ENCODE measurements around the gene SCAMP3. TPM values are rescaled to one million over a fixed set of nuclear protein-coding genes. Genes with fewer than 3 reads are reported as not detected.

SCAMP3 gene
- total RNA-seq, 1 donor from 2014 or later = 68.3 TPM

- peak; percentile 69 for DNase-seq (ENCODE audit: low spot score)
- Mint-ChIP-seq H3K27ac (ENCODE audit: unreplicated experiment) (peak overlapping the region; percentile 99), H3K9me3 (ENCODE audit: low read depth) (no peaks in the 10 kb centered on the region), H3K4me1 (ENCODE audit: low read depth) (peaks cover 43% of the 10 kb centered on the region), H3K4me3 (ENCODE audit: unreplicated experiment) (peak overlapping the region; percentile 80), H3K36me3 (ENCODE audit: low read depth) (peaks cover 2% of the 10 kb centered on the region), H3K27me3 (ENCODE audit: low read depth) (no peaks in the 10 kb centered on the region)
- peak; percentile 93 for TF ChIP-seq CTCF (IDR thresholded peaks at IDR 0.05)
Measured at GRCh38 chr1:155206891-155207805, 55.0 kb downstream of the SCAMP3 start.

Other genes with a start within 250 kb of the SCAMP3 start
- 0.30 to 0.36 TPM (median 0.36 TPM) in 3 replicates for gene DCST2, start 228.6 kb downstream of the SCAMP3 start, total RNA-seq
- not detected in 3 replicates for gene DCST1, start 228.5 kb downstream of the SCAMP3 start, total RNA-seq
- 73.7 to 91.1 TPM (median 75.2 TPM) in 3 replicates for gene ADAM15, start 211.0 kb downstream of the SCAMP3 start, total RNA-seq
- 8.9 to 10.6 TPM (median 9.7 TPM) in 3 replicates for gene EFNA4, start 198.6 kb downstream of the SCAMP3 start, total RNA-seq
- 4.3 to 5.5 TPM (median 4.5 TPM) in 3 replicates for gene EFNA3, start 183.5 kb downstream of the SCAMP3 start, total RNA-seq
- 10.9 to 27.6 TPM (median 12.6 TPM) in 3 replicates for gene EFNA1, start 134.5 kb downstream of the SCAMP3 start, total RNA-seq
- 34.0 to 40.3 TPM (median 37.9 TPM) in 3 replicates for gene SLC50A1, start 126.5 kb downstream of the SCAMP3 start, total RNA-seq
- 41.3 to 73.3 TPM (median 48.9 TPM) in 3 replicates for gene DPM3, start 121.8 kb downstream of the SCAMP3 start, total RNA-seq
- 159 to 202 TPM (median 174 TPM) in 3 replicates for gene KRTCAP2, start 89.1 kb downstream of the SCAMP3 start, total RNA-seq
- 9.6 to 10.7 TPM (median 9.7 TPM) in 3 replicates for gene TRIM46, start 88.5 kb downstream of the SCAMP3 start, total RNA-seq
- gene THBS3, start 54.5 kb downstream of the SCAMP3 start, total RNA-seq = 112 to 127 TPM (median 118 TPM) in 3 replicates
- gene MTX1, start 53.7 kb downstream of the SCAMP3 start, total RNA-seq = 28.2 to 49.1 TPM (median 29.8 TPM) in 3 replicates
- gene ENTREP3, start 6.9 kb downstream of the SCAMP3 start, total RNA-seq = 34.0 to 42.8 TPM (median 42.8 TPM) in 3 replicates
- gene CLK2, start 11.1 kb upstream of the SCAMP3 start, total RNA-seq = 36.7 to 50.2 TPM (median 37.0 TPM) in 3 replicates
- 4.3 to 4.4 TPM (median 4.4 TPM) in 3 replicates for gene HCN3, start 15.1 kb upstream of the SCAMP3 start, total RNA-seq
- gene PKLR, start 39.1 kb upstream of the SCAMP3 start, total RNA-seq = not detected in 3 replicates
- gene FDPS, start 46.5 kb upstream of the SCAMP3 start, total RNA-seq = 122 to 139 TPM (median 127 TPM) in 3 replicates
- 42.6 to 49.1 TPM (median 43.9 TPM) in 3 replicates for gene RUSC1, start 58.5 kb upstream of the SCAMP3 start, total RNA-seq